Sigmoid colon (tissue), 7 donors: ENCODE measurements around the gene RBM17. TPM values are rescaled to one million over a fixed set of nuclear protein-coding genes. Genes with fewer than 3 reads are reported as not detected.

Experiments used
- DNase-seq: peaks from one replicate; pipeline ENCODE4 v3.0.0-alpha.2; 2019
- H3K27ac ChIP-seq, 4 donors: fragments of 200-600 bp; sonication (generic); one replicate each; pipeline ENCODE4 v1.5.1; 2016 to 2019; ENCODE audit warnings: mild to moderate bottlenecking in 1 of 4
- H3K27me3 ChIP-seq, 3 donors: fragments of 200-600 bp; sonication (generic); one replicate each; pipeline ENCODE4 v1.5.1; 2019; ENCODE audit warnings: mild to moderate bottlenecking in 1 of 3
- H3K36me3 ChIP-seq, 4 donors: fragments of 200-600 bp; sonication (generic); one replicate each; pipeline ENCODE4 v1.5.1; 2016 to 2019
- H3K4me1 ChIP-seq, 4 donors: fragments of 200-600 bp; sonication (generic); one replicate each; pipeline ENCODE4 v1.5.1; 2017 to 2019
- H3K4me3 ChIP-seq, 4 donors: fragments of 200-600 bp; sonication (generic); one replicate each; pipeline ENCODE4 v1.5.1; 2017 to 2019; ENCODE audit warnings: mild to moderate bottlenecking in 2 of 4, moderate library complexity in 1 of 4
- H3K9me3 ChIP-seq, 4 donors: fragments of 200-600 bp in 3 of 4; sonication (generic) in 3 of 4; one replicate each; pipeline versions ENCODE4 v1.5.1 to v1.6.1; 2013 to 2019
- CTCF ChIP-seq, 4 experiments: fragments of 450-650 bp in 3 of 4; fragments of 200-600 bp in 1 of 4; IDR thresholded peaks; one replicate each; pipeline ENCODE4 v1.5.1; 2016 to 2019; ENCODE audit warnings: antibody characterized with exemption in 4 of 4, mild to moderate bottlenecking in 3 of 4, moderate library complexity in 2 of 4
- EP300 ChIP-seq, 4 donors: sonication (generic); formaldehyde crosslinking; IDR thresholded peaks; one replicate each; pipeline ENCODE4 v1.6.1; 2017; ENCODE audit warnings: antibody characterized with exemption in 4 of 4
- POLR2A ChIP-seq, 2 donors: fragments of 450-650 bp; IDR thresholded peaks; one replicate each; pipeline ENCODE4 v1.6.1; 2016; ENCODE audit warnings: antibody characterized with exemption in 2 of 2, mild to moderate bottlenecking in 2 of 2, moderate library complexity in 2 of 2
- POLR2AphosphoS5 ChIP-seq, 4 donors: sonication (generic); formaldehyde crosslinking; IDR thresholded peaks; one replicate each; pipeline ENCODE4 v1.6.1; 2017; ENCODE audit warnings: antibody characterized with exemption in 4 of 4
- WGBS, 2 donors: extraction: QIAGEN DNeasy Blood & Tissue Kit; methylation state at CpG; one replicate each; pipeline ENCODE4 v1.1.7; 2013; 5-methylcytosine and 5-hydroxymethylcytosine counted together
- intact Hi-C: fragments of 100-400 bp; cut with DNase I; formaldehyde crosslinking; loops from one replicate; pipeline ENCODE4 v1.15.1; 2023
- polyA plus RNA-seq, 3 donors: library from polyadenylated mRNA; stranded (reverse); fragments of 200-250 nt; gene quantifications; one replicate each; pipeline ENCODE4 v1.2.3, GENCODE V29; 2013
- total RNA-seq, 4 donors: library from RNA; depleted of rRNA; stranded (reverse); fragments of >200 nt; gene quantifications; one replicate each; pipeline ENCODE4 v1.1.0, GENCODE V29; 2016
- donor health status: healthy with polysubstance abuse.
- donor health status: Bipolar disorder and iron deficiency.
- donor health status: healthy.

Gene RBM17
- total and polyA plus RNA-seq, 7 donors: 32.8 to 74.2 (median 52.4) TPM

- H3K4me3 ChIP-seq: no peak overlapping the region
- no peak for DNase-seq
- peaks cover 0 to 4% (median 0%) of the 10 kb centered on the region in 3 donors for H3K27me3 ChIP-seq
- no peaks in the 10 kb centered on the region for H3K36me3 ChIP-seq
- 73 to 75% methylated on average over 4 of the region's 4 CpGs for WGBS, 2 donors
- intact Hi-C loops: no loop called here
- H3K9me3 ChIP-seq: no peaks in the 10 kb centered on the region
- TF ChIP-seq POLR2AphosphoS5 (IDR thresholded peaks at IDR 0.05) (no peak), EP300 (IDR thresholded peaks at IDR 0.05) (no peak), CTCF (IDR thresholded peaks at IDR 0.05) (no peak), POLR2A (IDR thresholded peaks at IDR 0.05) (no peak)
- H3K27ac ChIP-seq: no peak overlapping the region
- peaks cover 0 to 6% (median 2%) of the 10 kb centered on the region in 4 donors for H3K4me1 ChIP-seq
Observed at GRCh38 chr10:6080417-6080973, 8.3 kb upstream of the RBM17 start.

DNA sequence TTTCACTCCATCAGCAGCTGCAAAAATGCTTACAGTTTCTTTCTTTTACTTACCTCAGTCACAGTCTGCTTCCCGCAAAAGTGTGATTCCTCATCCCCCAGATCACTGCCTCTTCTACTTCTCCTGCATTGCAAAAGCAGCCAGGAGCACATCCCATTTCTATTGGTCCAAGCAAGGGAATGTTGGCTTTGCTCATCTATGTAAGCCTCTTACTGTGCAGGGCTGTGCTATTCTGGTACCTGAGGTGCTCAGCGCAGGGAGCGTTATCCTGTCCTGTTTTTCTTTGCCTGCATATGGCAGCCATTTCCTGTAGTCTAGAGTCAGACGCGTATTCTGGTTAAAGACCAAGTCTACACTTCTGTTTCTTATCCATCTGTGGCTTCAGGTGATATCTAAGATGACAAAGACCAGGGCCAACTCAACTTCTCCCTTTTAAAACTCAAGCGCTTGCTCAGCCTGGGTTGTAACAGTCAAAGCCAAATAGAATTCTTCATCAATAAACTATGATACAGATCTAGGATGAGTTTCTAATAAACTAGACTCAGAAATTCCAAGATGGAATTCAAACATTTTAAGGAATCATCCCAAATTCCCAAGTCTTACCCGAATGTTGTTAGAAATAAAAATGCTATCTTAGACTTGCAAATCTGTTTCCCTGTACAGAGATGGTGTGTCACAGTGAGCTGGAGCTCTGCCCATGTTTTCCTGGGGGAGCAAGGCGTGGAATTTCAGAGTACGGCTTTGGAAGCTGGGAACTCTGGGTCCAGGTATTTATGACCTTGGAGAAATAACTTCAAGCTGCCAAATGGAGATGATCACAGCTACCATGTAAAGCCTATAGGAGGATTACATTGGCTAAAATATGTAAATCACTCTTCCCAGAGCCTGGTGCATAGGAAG, 6.1 kb upstream of the RBM17 start:
- no peak for DNase-seq
- no peaks in the 10 kb centered on the region for H3K9me3 ChIP-seq
- no peaks in the 10 kb centered on the region for H3K27me3 ChIP-seq
- H3K36me3 ChIP-seq: no peaks in the 10 kb centered on the region
- 68 to 75% methylated on average over 9 of the region's 9 CpGs for WGBS, 2 donors
- TF ChIP-seq CTCF (IDR thresholded peaks at IDR 0.05) (no peak), POLR2A (IDR thresholded peaks at IDR 0.05) (no peak), EP300 (IDR thresholded peaks at IDR 0.05) (no peak), POLR2AphosphoS5 (IDR thresholded peaks at IDR 0.05) (no peak)
- peaks cover 0 to 14% (median 10%) of the 10 kb centered on the region in 4 donors for H3K4me1 ChIP-seq
- intact Hi-C loops: no loop called here
- H3K27ac ChIP-seq: no peak overlapping the region
- H3K4me3 ChIP-seq: no peak overlapping the region

- 62 to 69% methylated on average over 17 of the region's 17 CpGs for WGBS, 2 donors
Observed at GRCh38 chr10:6083523-6084475, 5.0 kb upstream of the RBM17 start.

More at GRCh38 chr10:6083523-6084475, 5.0 kb upstream of the RBM17 start:
- intact Hi-C loops: no loop called here
- Histone ChIP-seq H3K4me1 (peaks cover 0 to 19% (median 12%) of the 10 kb centered on the region in 4 donors), H3K36me3 (no peaks in the 10 kb centered on the region), H3K9me3 (no peaks in the 10 kb centered on the region), H3K27ac (no peak overlapping the region), H3K4me3 (no peak overlapping the region), H3K27me3 (no peaks in the 10 kb centered on the region)
- TF ChIP-seq EP300 (IDR thresholded peaks at IDR 0.05) (no peak), CTCF (IDR thresholded peaks at IDR 0.05) (no peak), POLR2AphosphoS5 (IDR thresholded peaks at IDR 0.05) (no peak), POLR2A (IDR thresholded peaks at IDR 0.05) (no peak)
- no peak for DNase-seq
